TTC549 (cell line): ENCODE measurements around the gene COPS8.

Source experiments
- FAIRE-seq: peaks from 2 replicates; lab custom pipeline; 2012; peaks lifted over from hg19 to GRCh38; lab: Jason Lieb, UNC

The COPS8 gene

DNA sequence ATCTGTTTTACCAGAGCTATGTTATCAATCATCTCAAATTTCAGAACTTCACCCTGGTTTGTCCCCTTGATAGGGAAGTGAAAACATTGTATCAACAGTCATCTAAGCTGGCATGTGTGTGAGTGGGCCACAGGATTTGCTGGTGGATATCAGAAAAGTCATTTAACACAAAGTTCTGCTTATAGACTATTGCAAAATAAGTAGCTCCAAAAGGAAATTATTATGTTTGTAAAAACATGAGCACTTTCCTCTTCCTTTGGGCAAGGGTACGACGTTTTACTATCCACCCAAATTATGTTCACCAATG, 20.7 kb upstream of the COPS8 start:
- no peak for FAIRE-seq

DNA sequence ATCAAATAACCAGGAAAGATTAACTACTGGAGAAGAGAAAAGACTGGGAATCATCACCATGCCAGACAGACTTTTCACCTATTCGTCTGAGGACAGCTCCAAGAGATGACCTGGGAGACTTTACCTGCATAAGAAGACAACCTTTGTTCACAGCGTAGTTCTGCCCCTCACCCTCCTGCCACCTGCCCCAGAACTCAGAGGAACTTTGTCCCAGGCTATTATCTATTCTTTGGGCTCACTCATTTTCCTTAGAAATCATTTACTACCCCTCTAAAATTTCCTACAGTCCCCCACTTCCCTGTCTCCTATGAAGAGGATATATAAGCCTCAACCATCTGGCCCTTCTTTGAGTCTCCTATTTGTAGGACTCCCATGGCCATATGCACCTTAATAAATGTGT, 19.3 kb upstream of the COPS8 start:
- FAIRE-seq: no peak

GRCh38 chr2:237068005-237068576, 17.6 kb upstream of the COPS8 start:
- no peak for FAIRE-seq

- FAIRE-seq: no peak
Observed at GRCh38 chr2:237072067-237072931, 13.4 kb upstream of the COPS8 start.

GRCh38 chr2:237073552-237073951, 12.1 kb upstream of the COPS8 start:
- no peak for FAIRE-seq

DNA sequence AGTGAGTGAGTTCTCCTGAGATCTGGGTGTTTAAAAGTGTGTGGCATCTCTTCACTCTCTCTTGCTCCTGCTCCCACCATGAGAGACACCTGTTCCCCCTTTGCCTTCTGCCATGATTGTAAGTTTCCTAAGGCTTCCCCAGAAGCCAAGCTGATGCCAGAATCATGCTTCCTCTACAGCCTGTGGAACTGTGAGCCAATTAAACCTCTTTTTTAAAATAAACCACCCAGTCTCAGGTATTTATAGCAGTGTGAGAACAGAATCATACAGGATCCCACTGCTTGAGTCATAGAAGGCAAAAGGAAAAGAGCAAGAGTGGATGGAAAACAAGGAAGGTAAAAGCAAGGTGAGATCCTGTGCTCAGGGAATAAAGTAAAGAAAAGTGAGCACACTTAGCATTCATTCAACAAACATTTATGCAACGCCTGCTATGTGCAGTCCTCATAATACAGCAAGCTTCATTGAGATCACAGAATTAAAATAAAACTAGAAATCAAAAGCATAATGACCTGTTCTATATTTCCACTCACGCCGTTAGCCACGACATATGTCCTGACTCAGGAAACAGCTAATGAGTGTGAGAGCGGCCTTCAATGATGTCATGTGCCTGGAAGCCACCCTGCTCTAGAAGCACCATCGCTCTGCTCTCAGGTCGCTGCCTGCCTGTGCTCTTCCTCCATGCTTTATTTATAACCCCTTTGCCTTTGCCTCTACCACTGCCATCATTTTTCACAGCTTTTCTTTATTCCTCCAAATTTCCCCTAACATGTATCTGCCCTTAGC, 11.3 kb upstream of the COPS8 start:
- FAIRE-seq: no peak

GRCh38 chr2:237075749-237076599, 9.7 kb upstream of the COPS8 start:
- no peak for FAIRE-seq

GRCh38 chr2:237081596-237081995, 4.1 kb upstream of the COPS8 start:
- FAIRE-seq: no peak

- no peak for FAIRE-seq
Observed at GRCh38 chr2:237083026-237083425, 2.7 kb upstream of the COPS8 start.

DNA sequence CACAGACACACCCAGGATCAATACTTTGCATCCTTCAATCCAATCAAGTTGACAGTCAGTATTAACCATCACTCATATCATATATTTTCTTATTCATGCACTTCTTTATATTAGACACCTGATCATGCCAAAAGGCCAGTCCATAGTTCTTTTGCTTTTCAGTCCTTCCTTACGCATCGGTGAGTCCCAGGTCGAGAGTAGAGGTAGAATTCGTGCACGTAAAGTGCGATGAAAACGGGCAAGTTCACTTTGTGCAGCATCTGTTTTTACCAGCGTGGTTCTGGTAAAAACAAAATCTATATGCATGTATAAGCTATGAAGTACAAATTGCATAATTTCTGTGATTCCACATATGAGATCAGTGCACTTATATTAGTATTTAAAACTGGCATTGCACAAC, 1.2 kb upstream of the COPS8 start:
- no peak for FAIRE-seq

- FAIRE-seq: no peak
Observed at GRCh38 chr2:237090906-237091305, 5.2 kb downstream of the COPS8 start.

GRCh38 chr2:237091779-237092436, 6.2 kb downstream of the COPS8 start:
- no peak for FAIRE-seq

- FAIRE-seq: no peak
Observed at GRCh38 chr2:237092506-237092905, 6.8 kb downstream of the COPS8 start.

DNA sequence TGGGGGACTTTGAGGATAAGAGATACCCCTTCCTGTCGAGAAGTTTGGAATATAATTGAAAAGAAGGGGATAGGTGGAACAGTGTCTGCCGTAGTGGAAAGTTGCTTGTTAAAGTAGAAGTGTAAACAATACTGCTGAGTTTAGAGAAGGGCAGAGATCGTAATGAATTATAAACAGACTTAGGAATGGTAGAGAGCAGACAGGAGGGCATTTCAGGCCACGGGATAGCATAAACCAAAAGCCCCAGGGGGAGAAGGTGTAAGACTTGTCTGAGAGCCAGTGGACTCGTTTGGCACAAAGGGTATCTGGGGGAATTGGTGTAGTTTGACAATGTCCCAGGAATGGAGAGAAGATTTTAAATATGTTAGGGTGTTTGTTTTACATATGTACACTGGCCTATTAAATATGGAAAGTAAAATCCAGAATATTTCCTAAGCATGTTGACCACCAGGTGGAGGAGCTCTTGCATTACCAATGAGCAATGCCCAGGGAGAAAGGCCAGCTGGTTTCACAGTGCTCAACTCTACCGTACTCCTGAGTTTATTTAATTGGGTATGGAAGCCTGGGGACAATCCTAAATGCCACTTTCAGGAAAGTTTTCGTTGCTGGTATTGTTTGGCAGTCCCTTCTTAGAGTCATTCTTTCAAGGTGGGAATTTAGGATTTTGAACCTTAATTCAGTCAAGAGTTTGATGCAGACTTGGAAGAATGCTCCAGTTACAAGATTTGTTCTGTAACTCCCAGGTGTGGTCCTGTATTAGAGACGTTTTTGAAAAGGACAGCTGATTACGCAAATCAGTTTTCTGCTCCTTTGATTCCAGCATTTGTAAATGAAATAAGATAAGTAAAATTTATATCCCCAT, 7.5 kb downstream of the COPS8 start:
- no peak for FAIRE-seq

- no peak for FAIRE-seq
Observed at GRCh38 chr2:237096201-237096600, 10.5 kb downstream of the COPS8 start.

DNA sequence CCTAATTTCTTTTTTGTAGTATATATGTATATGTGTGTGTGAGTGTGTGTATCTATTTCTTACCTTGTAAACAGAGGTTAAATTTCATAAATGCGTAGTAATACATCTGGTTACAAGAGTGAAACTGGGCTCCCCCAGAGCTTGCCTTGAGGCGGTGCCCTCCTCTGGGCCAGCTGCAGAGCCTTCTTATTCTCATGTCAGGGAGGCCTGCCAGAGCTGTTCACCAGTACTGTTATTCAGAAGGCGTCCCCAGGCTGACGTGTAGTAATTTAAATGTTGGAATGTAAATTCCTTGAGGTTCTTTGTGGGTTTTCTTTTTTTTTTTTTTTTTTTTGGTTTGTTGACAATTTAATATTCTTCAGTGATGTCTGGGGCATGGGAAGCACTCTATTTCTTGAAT, 11.2 kb downstream of the COPS8 start:
- FAIRE-seq: no peak

- FAIRE-seq: no peak
Observed at GRCh38 chr2:237097326-237097910, 11.7 kb downstream of the COPS8 start.

DNA sequence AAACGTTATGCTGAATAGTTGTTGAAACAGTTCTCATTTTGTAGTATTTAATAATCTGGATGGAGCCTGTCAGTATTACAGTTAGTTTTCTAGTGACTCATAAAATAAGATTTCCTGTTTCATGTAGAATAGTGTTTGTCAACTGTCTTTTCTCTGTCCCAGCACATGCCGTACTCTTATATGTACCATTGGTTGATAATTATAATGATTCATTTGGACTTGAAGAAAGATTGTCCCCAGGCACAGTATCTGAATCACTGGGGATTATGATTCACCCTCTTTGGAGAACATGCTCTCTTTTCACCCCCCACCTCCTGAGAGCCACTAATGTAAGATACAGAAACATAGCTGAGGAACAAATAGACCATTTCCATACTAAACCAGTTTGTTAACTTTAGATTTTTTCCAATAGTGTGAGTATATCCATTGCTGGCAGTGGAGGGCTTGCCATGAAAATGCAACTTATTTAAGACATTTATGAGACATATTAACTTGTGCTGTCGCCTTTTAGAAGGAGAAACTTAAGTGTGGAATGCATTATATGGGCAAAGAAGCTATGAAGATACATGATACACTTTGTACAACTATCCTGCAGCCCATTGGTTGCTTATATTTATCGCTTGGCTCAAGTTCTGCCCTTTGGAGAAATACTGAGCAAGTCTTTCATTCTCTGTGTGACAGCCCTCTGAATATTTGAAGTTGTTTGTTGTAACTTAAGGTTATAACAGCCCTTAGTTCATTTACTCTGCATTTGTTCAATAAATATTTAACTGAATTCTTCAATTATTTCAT, 12.4 kb downstream of the COPS8 start:
- FAIRE-seq: no peak

GRCh38 chr2:237099804-237100203, 14.1 kb downstream of the COPS8 start:
- no peak for FAIRE-seq
